ENCODE data around the gene PARVG. TPM values are rescaled to one million over a fixed set of nuclear protein-coding genes. Genes with fewer than 3 reads are reported as not detected.

PARVG gene
- total RNA-seq, 2 donors from 2014 or later: 34.9 to 71.3 TPM

DNA sequence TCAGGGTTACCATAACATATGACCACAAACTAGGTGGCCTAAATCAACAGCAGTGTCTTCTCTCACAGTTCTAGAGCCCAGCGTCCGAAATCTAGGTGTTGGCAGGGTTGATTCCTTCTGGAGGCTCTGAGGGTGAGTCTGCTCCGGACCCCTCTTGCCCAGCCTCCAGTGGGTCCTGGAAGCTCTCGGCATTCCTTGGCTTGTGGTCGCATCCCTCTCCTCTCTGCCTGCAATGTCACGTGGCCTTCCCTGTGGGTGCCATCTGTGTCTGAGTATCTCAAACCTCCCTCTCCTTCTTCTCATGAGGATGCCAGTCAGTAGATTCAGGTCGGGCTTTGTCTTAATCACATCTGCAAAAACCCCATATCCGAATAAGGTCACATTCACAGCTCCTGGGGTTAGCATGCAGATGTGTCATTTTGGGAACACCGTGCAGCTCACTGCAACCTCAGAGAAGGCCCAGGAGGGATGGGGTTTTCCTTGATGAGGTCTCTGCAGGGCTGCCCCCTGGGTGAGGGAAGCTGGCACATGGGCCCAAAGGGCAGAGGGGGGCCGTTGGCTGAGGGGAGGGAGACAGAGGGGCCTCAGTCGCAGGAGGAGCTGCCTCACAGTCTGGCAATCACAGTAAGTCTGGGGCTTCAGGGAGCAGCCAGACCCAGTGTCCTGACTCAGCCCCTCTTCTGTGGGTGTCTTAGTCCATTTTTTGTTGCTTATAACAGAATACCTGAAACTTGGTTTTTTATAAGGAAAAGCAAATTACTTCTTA, 41.2 kb downstream of the PARVG start:
- Histone ChIP-seq H3K4me3 (no peak overlapping the region), H3K27ac (no peak overlapping the region), H3K9me3 (no peaks in the 10 kb centered on the region), H3K27me3 (replicated peaks; ENCODE audit: insufficient read depth) (no peaks in the 10 kb centered on the region), H3K36me3 (no peaks in the 10 kb centered on the region), H3K4me1 (ENCODE audit: control insufficient read depth in 1 of 2, low read depth in 2 of 2) (no peaks in the 10 kb centered on the region)
- TF ChIP-seq, protein P1, sequence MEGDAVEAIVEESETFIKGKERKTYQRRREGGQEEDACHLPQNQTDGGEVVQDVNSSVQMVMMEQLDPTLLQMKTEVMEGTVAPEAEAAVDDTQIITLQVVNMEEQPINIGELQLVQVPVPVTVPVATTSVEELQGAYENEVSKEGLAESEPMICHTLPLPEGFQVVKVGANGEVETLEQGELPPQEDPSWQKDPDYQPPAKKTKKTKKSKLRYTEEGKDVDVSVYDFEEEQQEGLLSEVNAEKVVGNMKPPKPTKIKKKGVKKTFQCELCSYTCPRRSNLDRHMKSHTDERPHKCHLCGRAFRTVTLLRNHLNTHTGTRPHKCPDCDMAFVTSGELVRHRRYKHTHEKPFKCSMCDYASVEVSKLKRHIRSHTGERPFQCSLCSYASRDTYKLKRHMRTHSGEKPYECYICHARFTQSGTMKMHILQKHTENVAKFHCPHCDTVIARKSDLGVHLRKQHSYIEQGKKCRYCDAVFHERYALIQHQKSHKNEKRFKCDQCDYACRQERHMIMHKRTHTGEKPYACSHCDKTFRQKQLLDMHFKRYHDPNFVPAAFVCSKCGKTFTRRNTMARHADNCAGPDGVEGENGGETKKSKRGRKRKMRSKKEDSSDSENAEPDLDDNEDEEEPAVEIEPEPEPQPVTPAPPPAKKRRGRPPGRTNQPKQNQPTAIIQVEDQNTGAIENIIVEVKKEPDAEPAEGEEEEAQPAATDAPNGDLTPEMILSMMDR (IDR thresholded peaks at IDR 0.05): no peak
- DNase-seq (ENCODE audit: low spot score) (no peak), ATAC-seq (ENCODE audit: insufficient number of reproducible peaks, low FRiP score, low read depth) (no peak)

DNA sequence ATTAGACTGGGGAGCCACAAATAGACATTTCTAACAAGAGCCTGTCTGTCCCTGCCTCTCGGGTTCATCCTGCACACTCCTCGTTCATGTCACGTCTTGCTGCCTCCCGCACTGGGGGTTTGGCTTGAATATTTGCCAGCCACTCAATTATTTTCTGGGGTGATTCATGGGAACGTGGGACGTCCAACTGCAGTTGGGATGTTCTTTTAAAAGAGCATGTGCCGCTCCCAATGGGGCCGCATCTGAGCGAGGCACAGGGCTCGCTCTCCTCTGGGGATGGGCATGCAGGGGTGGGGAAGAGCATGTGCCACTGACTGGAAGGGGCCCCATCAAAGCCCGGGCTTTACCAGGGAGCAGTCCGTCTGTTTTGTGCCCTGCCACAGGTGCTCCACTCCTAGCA, 43.4 kb downstream of the PARVG start:
- Histone ChIP-seq H3K4me3 (no peak overlapping the region), H3K27me3 (replicated peaks; ENCODE audit: insufficient read depth) (no peaks in the 10 kb centered on the region), H3K9me3 (peaks cover 4% of the 10 kb centered on the region), H3K27ac (no peak overlapping the region), H3K36me3 (no peaks in the 10 kb centered on the region), H3K4me1 (ENCODE audit: control insufficient read depth in 1 of 2, low read depth in 2 of 2) (no peaks in the 10 kb centered on the region)
- no peak for DNase-seq (ENCODE audit: low spot score)
- no peak for ATAC-seq (ENCODE audit: insufficient number of reproducible peaks, low FRiP score, low read depth)
- TF ChIP-seq, protein P1 (IDR thresholded peaks at IDR 0.05): no peak

DNA sequence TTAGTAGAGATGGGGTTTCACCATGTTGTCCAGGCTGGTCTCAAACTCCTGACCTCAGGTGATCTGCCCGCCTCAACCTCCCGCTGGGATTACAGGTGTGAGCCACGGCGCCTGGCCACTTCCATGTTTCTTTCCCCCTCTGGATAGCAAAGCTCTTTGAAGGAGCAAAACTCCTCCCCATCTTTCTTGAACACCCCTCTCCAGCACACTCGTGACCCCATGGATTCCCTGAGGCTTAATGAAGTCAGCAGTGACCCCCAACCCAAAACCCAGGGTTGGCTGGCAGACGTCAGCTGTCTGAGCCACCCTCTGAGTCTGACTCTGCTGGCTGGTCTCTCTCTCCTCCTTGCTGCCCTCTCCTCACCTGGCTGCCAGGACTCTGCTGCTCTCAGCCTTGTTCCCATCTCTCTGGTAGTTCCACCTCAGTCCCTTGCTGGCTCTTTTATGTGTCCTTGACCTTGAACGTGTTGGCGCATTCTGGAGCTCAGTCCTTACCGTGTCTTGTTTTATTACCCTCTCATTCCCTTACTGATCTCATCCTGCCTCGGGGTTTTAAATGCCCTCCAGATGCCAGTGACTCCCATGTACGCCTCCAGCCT, 44.5 kb downstream of the PARVG start:
- ATAC-seq (ENCODE audit: insufficient number of reproducible peaks, low FRiP score, low read depth) (no peak), DNase-seq (ENCODE audit: low spot score) (no peak)
- TF ChIP-seq, protein P1 (IDR thresholded peaks at IDR 0.05): no peak
- no peaks in the 10 kb centered on the region for H3K36me3 ChIP-seq
- no peak overlapping the region for H3K27ac ChIP-seq
- no peaks in the 10 kb centered on the region for H3K27me3 ChIP-seq (replicated peaks; ENCODE audit: insufficient read depth)
- peaks cover 4% of the 10 kb centered on the region for H3K9me3 ChIP-seq
- H3K4me1 ChIP-seq (ENCODE audit: control insufficient read depth in 1 of 2, low read depth in 2 of 2): no peaks in the 10 kb centered on the region
- H3K4me3 ChIP-seq: no peak overlapping the region

DNA sequence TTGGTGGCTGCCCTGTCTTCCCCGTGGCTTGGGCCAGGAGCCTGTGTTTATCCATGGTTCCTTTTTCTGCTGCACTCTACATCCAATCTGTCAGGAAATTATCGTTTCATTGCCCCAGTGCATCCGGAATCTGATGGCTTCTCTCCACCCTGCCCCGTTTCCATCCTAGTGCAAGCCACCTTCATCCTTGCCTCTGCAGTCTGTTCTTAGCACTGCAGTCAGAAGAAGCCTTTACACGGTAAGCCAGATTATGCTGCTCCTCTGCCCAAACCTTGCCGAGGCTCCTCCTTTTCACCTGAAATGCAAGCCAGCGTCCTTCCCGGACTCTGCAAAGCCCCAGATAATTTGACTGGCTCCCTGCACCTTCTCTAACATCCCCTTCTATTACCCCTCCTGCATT, 45.1 kb downstream of the PARVG start:
- H3K4me1 ChIP-seq (ENCODE audit: control insufficient read depth in 1 of 2, low read depth in 2 of 2): no peaks in the 10 kb centered on the region
- peaks cover 4% of the 10 kb centered on the region for H3K9me3 ChIP-seq
- H3K36me3 ChIP-seq: no peaks in the 10 kb centered on the region
- TF ChIP-seq, protein P1 (IDR thresholded peaks at IDR 0.05): no peak
- ATAC-seq (ENCODE audit: insufficient number of reproducible peaks, low FRiP score, low read depth) (no peak), DNase-seq (ENCODE audit: low spot score) (no peak)
- no peak overlapping the region for H3K27ac ChIP-seq
- H3K27me3 ChIP-seq (replicated peaks; ENCODE audit: insufficient read depth): no peaks in the 10 kb centered on the region
- H3K4me3 ChIP-seq: no peak overlapping the region

DNA sequence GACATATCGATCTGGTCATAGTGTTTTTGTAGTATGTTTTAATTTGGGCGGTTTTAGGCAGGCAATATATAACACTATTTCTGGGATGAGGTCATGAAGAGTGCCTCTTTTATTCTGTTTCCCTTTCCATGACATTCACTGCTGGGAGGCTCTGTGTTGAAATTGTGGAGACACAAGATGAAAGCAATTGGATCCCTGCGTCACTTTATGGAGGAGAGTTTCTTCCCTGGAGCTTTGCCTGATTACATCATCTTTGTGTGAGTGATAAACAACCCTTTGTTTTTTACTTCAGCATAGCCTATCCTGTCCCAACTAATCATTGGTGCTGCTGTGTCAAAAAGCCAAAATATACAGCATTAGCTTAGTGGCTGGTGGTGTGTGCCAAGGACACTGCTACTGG, 48.6 kb downstream of the PARVG start:
- TF ChIP-seq, protein P1 (IDR thresholded peaks at IDR 0.05): no peak
- Histone ChIP-seq H3K9me3 (peaks cover 4% of the 10 kb centered on the region), H3K27ac (no peak overlapping the region), H3K36me3 (no peaks in the 10 kb centered on the region), H3K27me3 (replicated peaks; ENCODE audit: insufficient read depth) (no peaks in the 10 kb centered on the region), H3K4me1 (ENCODE audit: control insufficient read depth in 1 of 2, low read depth in 2 of 2) (no peaks in the 10 kb centered on the region), H3K4me3 (no peak overlapping the region)
- DNase-seq (ENCODE audit: low spot score) (no peak), ATAC-seq (ENCODE audit: insufficient number of reproducible peaks, low FRiP score, low read depth) (no peak)

All from thoracic aorta (tissue), 2 donors.